Stomach (tissue), 4 donors: ENCODE data around the gene SPEN.

Experiments
- CTCF ChIP-seq, 7 experiments: fragments of 450-650 bp in 4 of 7; fragments of 200-600 bp in 3 of 7; sonication (generic) in 3 of 7; IDR thresholded peaks; one replicate each; pipeline ENCODE4 v1.5.1; 2016 to 2019; ENCODE audit warnings: antibody characterized with exemption in 7 of 7, control low read depth in 2 of 7, mild to moderate bottlenecking in 1 of 7
- EP300 ChIP-seq: sonication (generic); formaldehyde crosslinking; IDR thresholded peaks from one replicate; pipeline ENCODE4 v1.6.1; 2017; ENCODE audit warnings: antibody characterized with exemption
- POLR2A ChIP-seq, 4 donors: fragments of 450-650 bp; IDR thresholded peaks; one replicate each; pipeline ENCODE4 v1.6.1; 2016; ENCODE audit warnings: antibody characterized with exemption in 4 of 4, control low read depth in 2 of 4, mild to moderate bottlenecking in 1 of 4, moderate library complexity in 1 of 4

GRCh38 chr1:15962671-15963362, 115.3 kb downstream of the SPEN start:
- TF ChIP-seq CTCF (IDR thresholded peaks at IDR 0.05) (no peak), POLR2A (IDR thresholded peaks at IDR 0.05) (no peak), EP300 (no peak)
